ENCODE measurements around the gene FOSB. TPM values are rescaled to one million over a fixed set of nuclear protein-coding genes. Genes with fewer than 3 reads are reported as not detected.

FOSB gene
- total RNA-seq, 1 experiment from 2014 or later, result 2.3 TPM

DNA sequence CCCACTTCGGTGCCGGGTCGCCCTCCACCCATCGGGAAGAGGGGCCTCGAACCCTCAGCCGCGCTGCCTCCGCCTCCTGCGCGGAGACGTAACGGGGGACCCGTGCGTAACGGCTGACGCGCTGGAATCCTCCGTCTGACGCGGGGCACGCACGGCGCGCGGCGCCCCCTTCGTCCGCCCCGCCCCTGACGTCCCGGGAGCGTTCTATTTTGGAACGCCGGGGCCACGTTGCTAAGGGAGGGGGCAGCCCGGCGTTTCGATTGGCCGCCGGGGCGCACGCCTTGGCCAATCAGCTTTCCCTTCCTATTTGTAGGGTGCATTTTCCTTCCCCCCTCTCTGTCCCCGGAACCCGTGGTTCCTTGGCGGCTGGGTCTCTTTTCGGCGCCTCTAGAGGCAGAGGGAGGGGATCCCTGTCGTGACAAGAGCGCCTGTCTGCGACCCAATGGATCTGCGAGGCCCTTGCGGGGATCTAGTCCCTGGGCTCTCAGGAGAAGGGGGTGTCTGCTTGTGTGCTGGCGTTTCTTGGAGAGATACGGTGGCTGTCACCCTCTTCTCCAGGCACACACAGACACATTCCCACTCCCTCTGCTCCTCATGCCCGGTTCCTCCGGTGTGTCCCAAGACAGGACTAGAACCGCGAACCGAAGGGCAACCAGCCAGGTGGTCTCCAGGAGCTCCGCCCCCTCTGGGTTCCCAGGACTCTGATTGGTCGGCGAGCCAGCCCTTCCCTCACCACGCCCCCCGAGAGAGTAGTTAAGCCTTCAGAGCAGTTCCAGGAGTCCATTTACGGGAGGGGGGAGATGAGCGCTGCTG lies 1.5 kb downstream of the FOSB start (continued):
- TF ChIP-seq, protein P1, sequence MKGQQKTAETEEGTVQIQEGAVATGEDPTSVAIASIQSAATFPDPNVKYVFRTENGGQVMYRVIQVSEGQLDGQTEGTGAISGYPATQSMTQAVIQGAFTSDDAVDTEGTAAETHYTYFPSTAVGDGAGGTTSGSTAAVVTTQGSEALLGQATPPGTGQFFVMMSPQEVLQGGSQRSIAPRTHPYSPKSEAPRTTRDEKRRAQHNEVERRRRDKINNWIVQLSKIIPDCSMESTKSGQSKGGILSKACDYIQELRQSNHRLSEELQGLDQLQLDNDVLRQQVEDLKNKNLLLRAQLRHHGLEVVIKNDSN (CRISPR knock-in tag; IDR thresholded peaks at IDR 0.05), result peak; percentile 32; the same call in 1 of the 2 replicates

DNA sequence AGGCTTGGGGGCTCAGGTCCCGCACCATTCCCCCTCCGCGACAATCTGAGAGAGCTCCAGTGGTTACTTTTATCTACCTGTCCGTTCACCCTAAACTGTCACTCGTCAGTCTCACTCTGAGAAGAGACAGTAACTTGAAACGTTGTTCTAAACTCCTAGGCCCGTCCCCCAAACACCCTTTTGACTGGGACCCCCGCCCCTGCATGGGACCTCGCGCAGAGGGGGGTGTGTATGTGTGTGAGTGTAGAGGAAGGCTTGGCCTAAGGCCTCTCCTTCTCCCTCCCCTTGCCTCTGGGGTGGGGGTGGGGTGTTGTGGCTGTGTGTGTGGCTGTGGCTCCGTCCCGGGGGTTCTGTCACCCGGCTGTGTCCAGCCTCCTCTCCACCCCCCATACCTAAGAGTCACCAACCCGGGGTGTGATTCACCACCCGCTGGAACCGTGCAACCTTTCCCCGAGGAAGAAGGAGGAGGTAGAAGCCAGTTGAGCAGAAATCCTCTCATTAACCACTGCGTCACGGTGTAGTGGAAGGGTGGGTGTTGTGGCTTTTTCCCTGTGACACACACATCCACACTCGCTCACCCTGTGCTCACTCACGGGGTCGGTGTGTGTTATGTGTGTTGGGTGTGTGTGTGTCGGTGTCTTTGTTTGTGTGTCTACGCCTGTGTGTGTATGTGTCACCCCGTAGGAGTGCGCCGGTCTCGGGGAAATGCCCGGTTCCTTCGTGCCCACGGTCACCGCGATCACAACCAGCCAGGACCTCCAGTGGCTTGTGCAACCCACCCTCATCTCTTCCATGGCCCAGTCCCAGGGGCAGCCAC lies 2.4 kb downstream of the FOSB start:
- DNase-seq (ENCODE audit: low spot score), result no peak
- peak overlapping the region; percentile 96 for H3K27ac Mint-ChIP-seq
- POLR2A ChIA-PET, result interaction anchor here (0.5 to 2.6 kb wide), 5 partner anchors 8 to 76 kb away, joined by 3 to 12 read pairs (median 5); no protein-coding TSS in a partner anchor

More for the DNA sequence above, 2.4 kb downstream of the FOSB start:
- Mint-ChIP-seq H3K4me1 (peaks cover 35% of the 10 kb centered on the region), H3K4me3 (peak overlapping the region; percentile 87), H3K9me3 (no peaks in the 10 kb centered on the region), H3K27me3 (ENCODE audit: low read depth) (peaks cover 83% of the 10 kb centered on the region), H3K36me3 (no peaks in the 10 kb centered on the region)
- CTCF ChIA-PET, result interaction anchor here (0.7 to 5.0 kb wide), 11 partner anchors 9 to 749 kb away, joined by 3 to 105 read pairs (median 8); no protein-coding TSS in a partner anchor
- TF ChIP-seq, protein P2, sequence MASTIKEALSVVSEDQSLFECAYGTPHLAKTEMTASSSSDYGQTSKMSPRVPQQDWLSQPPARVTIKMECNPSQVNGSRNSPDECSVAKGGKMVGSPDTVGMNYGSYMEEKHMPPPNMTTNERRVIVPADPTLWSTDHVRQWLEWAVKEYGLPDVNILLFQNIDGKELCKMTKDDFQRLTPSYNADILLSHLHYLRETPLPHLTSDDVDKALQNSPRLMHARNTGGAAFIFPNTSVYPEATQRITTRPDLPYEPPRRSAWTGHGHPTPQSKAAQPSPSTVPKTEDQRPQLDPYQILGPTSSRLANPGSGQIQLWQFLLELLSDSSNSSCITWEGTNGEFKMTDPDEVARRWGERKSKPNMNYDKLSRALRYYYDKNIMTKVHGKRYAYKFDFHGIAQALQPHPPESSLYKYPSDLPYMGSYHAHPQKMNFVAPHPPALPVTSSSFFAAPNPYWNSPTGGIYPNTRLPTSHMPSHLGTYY (CRISPR knock-in tag; IDR thresholded peaks at IDR 0.05), result no peak
- TF ChIP-seq CREB1 (CRISPR knock-in tag; IDR thresholded peaks at IDR 0.05) (no peak), ZNF121 (CRISPR knock-in tag; IDR thresholded peaks at IDR 0.05) (no peak), GRHL2 (CRISPR knock-in tag; IDR thresholded peaks at IDR 0.05; ENCODE audit: insufficient replicate concordance, severe bottlenecking) (no peak), RELA (CRISPR knock-in tag; IDR thresholded peaks at IDR 0.05; ENCODE audit: borderline replicate concordance) (no peak), ZNF423 (CRISPR knock-in tag; IDR thresholded peaks at IDR 0.05) (no peak), ZNF671 (CRISPR knock-in tag; IDR thresholded peaks at IDR 0.05) (no peak), SMAD4 (CRISPR knock-in tag; IDR thresholded peaks at IDR 0.05) (no peak), ATF1 (CRISPR knock-in tag; IDR thresholded peaks at IDR 0.05) (no peak), KAT7 (CRISPR knock-in tag; IDR thresholded peaks at IDR 0.05; ENCODE audit: borderline replicate concordance) (no peak), NR2C2 (CRISPR knock-in tag; IDR thresholded peaks at IDR 0.05) (no peak), SOX15 (CRISPR knock-in tag; IDR thresholded peaks at IDR 0.05) (no peak)
- TF ChIP-seq, protein P3, sequence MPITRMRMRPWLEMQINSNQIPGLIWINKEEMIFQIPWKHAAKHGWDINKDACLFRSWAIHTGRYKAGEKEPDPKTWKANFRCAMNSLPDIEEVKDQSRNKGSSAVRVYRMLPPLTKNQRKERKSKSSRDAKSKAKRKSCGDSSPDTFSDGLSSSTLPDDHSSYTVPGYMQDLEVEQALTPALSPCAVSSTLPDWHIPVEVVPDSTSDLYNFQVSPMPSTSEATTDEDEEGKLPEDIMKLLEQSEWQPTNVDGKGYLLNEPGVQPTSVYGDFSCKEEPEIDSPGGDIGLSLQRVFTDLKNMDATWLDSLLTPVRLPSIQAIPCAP (CRISPR knock-in tag; IDR thresholded peaks at IDR 0.05), result no peak
- TF ChIP-seq, protein P4, sequence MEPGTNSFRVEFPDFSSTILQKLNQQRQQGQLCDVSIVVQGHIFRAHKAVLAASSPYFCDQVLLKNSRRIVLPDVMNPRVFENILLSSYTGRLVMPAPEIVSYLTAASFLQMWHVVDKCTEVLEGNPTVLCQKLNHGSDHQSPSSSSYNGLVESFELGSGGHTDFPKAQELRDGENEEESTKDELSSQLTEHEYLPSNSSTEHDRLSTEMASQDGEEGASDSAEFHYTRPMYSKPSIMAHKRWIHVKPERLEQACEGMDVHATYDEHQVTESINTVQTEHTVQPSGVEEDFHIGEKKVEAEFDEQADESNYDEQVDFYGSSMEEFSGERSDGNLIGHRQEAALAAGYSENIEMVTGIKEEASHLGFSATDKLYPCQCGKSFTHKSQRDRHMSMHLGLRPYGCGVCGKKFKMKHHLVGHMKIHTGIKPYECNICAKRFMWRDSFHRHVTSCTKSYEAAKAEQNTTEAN (CRISPR knock-in tag; IDR thresholded peaks at IDR 0.05), result no peak
- TF ChIP-seq, protein P5, sequence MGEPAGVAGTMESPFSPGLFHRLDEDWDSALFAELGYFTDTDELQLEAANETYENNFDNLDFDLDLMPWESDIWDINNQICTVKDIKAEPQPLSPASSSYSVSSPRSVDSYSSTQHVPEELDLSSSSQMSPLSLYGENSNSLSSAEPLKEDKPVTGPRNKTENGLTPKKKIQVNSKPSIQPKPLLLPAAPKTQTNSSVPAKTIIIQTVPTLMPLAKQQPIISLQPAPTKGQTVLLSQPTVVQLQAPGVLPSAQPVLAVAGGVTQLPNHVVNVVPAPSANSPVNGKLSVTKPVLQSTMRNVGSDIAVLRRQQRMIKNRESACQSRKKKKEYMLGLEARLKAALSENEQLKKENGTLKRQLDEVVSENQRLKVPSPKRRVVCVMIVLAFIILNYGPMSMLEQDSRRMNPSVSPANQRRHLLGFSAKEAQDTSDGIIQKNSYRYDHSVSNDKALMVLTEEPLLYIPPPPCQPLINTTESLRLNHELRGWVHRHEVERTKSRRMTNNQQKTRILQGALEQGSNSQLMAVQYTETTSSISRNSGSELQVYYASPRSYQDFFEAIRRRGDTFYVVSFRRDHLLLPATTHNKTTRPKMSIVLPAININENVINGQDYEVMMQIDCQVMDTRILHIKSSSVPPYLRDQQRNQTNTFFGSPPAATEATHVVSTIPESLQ (CRISPR knock-in tag; IDR thresholded peaks at IDR 0.05), result no peak
- TF ChIP-seq, protein P6, sequence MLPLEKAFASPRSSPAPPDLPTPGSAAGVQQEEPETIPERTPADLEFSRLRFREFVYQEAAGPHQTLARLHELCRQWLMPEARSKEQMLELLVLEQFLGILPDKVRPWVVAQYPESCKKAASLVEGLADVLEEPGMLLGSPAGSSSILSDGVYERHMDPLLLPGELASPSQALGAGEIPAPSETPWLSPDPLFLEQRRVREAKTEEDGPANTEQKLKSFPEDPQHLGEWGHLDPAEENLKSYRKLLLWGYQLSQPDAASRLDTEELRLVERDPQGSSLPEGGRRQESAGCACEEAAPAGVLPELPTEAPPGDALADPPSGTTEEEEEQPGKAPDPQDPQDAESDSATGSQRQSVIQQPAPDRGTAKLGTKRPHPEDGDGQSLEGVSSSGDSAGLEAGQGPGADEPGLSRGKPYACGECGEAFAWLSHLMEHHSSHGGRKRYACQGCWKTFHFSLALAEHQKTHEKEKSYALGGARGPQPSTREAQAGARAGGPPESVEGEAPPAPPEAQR (CRISPR knock-in tag; IDR thresholded peaks at IDR 0.05), result no peak
- ATAC-seq, result no peak
